Measurements from ENCODE around the gene KANSL1.
"Not testable (repeated sequence)": the region's sequence is repeated elsewhere in the genome, so short reads cannot be mapped to it uniquely, and the experiment has no call there.

The KANSL1 gene

GRCh38 chr17:46192189-46192438, 1.1 kb downstream of the KANSL1 start:
- DNase-seq (ENCODE audit: low read depth) = no peak

GRCh38 chr17:46191322-46192188, 1.7 kb downstream of the KANSL1 start:
- no peak for DNase-seq (ENCODE audit: low read depth)

GRCh38 chr17:46190763-46191162, 2.5 kb downstream of the KANSL1 start:
- DNase-seq (ENCODE audit: low read depth) = no peak

- DNase-seq (ENCODE audit: low read depth) = peak; percentile 24
Measured at GRCh38 chr17:46186827-46187235, 6.4 kb downstream of the KANSL1 start.

- DNase-seq (ENCODE audit: low read depth) = no peak
Measured at GRCh38 chr17:46184696-46185095, 8.5 kb downstream of the KANSL1 start.

GRCh38 chr17:46183383-46183782, 9.8 kb downstream of the KANSL1 start:
- not testable (repeated sequence) for DNase-seq (ENCODE audit: low read depth)

GRCh38 chr17:46182961-46183360, 10.3 kb downstream of the KANSL1 start:
- DNase-seq (ENCODE audit: low read depth) = no peak

- DNase-seq (ENCODE audit: low read depth) = no peak
Measured at GRCh38 chr17:46181940-46182339, 11.3 kb downstream of the KANSL1 start.

GRCh38 chr17:46181316-46181715, 11.9 kb downstream of the KANSL1 start:
- not testable (repeated sequence) for DNase-seq (ENCODE audit: low read depth)

- no peak for DNase-seq (ENCODE audit: low read depth)
Measured at GRCh38 chr17:46180892-46181274, 12.3 kb downstream of the KANSL1 start.

GRCh38 chr17:46180185-46180891, 12.9 kb downstream of the KANSL1 start:
- not testable (repeated sequence) for DNase-seq (ENCODE audit: low read depth)

GRCh38 chr17:46179375-46179999, 13.7 kb downstream of the KANSL1 start:
- no peak for DNase-seq (ENCODE audit: low read depth)

GRCh38 chr17:46178550-46179214, 14.5 kb downstream of the KANSL1 start:
- DNase-seq (ENCODE audit: low read depth) = no peak

- DNase-seq (ENCODE audit: low read depth) = no peak
Measured at GRCh38 chr17:46176975-46177374, 16.3 kb downstream of the KANSL1 start.

GRCh38 chr17:46175891-46176290, 17.3 kb downstream of the KANSL1 start:
- no peak for DNase-seq (ENCODE audit: low read depth)

- DNase-seq (ENCODE audit: low read depth) = no peak
Measured at GRCh38 chr17:46173153-46173552, 20.1 kb downstream of the KANSL1 start.

- no peak for DNase-seq (ENCODE audit: low read depth)
Measured at GRCh38 chr17:46171939-46172338, 21.3 kb downstream of the KANSL1 start.

- no peak for DNase-seq (ENCODE audit: low read depth)
Measured at GRCh38 chr17:46170639-46171429, 22.4 kb downstream of the KANSL1 start.

- DNase-seq (ENCODE audit: low read depth) = no peak
Measured at GRCh38 chr17:46169913-46170638, 23.2 kb downstream of the KANSL1 start.

GRCh38 chr17:46167826-46168569, 25.2 kb downstream of the KANSL1 start:
- DNase-seq (ENCODE audit: low read depth) = no peak
